GM04503 (cell line): ENCODE data around the gene ALK.

Experiments used
- DNase-seq: peaks from one replicate; pipeline ENCODE4 v3.0.0-alpha.2; 2012; ENCODE audit warnings: low read depth

The ALK gene

GRCh38 chr2:29222381-29223179, 698.8 kb downstream of the ALK start:
- DNase-seq, result no peak

GRCh38 chr2:29220506-29221270, 700.7 kb downstream of the ALK start:
- no peak for DNase-seq

- DNase-seq, result no peak
These were observed 702.0 kb downstream of the ALK start for GRCh38 chr2:29219374-29219773.

- DNase-seq, result no peak
These were observed 702.7 kb downstream of the ALK start for GRCh38 chr2:29218550-29219125.

- no peak for DNase-seq
These were observed 703.3 kb downstream of the ALK start for GRCh38 chr2:29218071-29218470.

- no peak for DNase-seq
These were observed 704.8 kb downstream of the ALK start for GRCh38 chr2:29216609-29216909.

GRCh38 chr2:29215739-29216608, 705.4 kb downstream of the ALK start:
- DNase-seq, result no peak

- DNase-seq, result no peak
These were observed 706.3 kb downstream of the ALK start for GRCh38 chr2:29215073-29215472.

GRCh38 chr2:29213888-29214291, 707.5 kb downstream of the ALK start:
- no peak for DNase-seq

- DNase-seq, result no peak
These were observed 709.4 kb downstream of the ALK start for GRCh38 chr2:29212009-29212408.

- DNase-seq, result no peak
These were observed 711.8 kb downstream of the ALK start for GRCh38 chr2:29209551-29209950.

- no peak for DNase-seq
These were observed 713.8 kb downstream of the ALK start for GRCh38 chr2:29207352-29208148.

GRCh38 chr2:29206941-29207340, 714.4 kb downstream of the ALK start:
- DNase-seq, result no peak

- DNase-seq, result no peak
These were observed 718.4 kb downstream of the ALK start for GRCh38 chr2:29202819-29203495.

- no peak for DNase-seq
These were observed 719.4 kb downstream of the ALK start for GRCh38 chr2:29201979-29202378.

GRCh38 chr2:29196792-29197788, 724.3 kb downstream of the ALK start:
- DNase-seq, result no peak

GRCh38 chr2:29195796-29196195, 725.6 kb downstream of the ALK start:
- DNase-seq, result no peak

- no peak for DNase-seq
These were observed 727.7 kb downstream of the ALK start for GRCh38 chr2:29193681-29194080.

GRCh38 chr2:29193111-29193510, 728.3 kb downstream of the ALK start:
- no peak for DNase-seq

- DNase-seq, result no peak
These were observed 728.9 kb downstream of the ALK start for GRCh38 chr2:29192526-29192925.
